GM13976 (cell line): ENCODE data around the gene MS4A3.

Experiments used
- DNase-seq: peaks from one replicate; pipeline ENCODE4 v3.0.0; 2012; ENCODE audit warnings: low spot score
- CTCF ChIP-seq: IDR thresholded peaks from 2 replicates; pipeline ENCODE4 v1.5.1; 2012; ENCODE audit warnings: borderline replicate concordance, mild to moderate bottlenecking; ENCODE audit not compliant: insufficient read depth; ENCODE audit errors: extremely low read depth, missing control alignments, control extremely low read depth
- in situ Hi-C: fragments of 300-500 bp; cut with MboI; formaldehyde crosslinking; loops from one replicate; pipeline ENCODE4 v1.12.0; 2022; ENCODE audit warnings: low sequenced_read_pairs, mixed read lengths, inconsistent platforms; ENCODE audit not compliant: unreplicated experiment

The MS4A3 gene

GRCh38 chr11:60077981-60078380, 21.5 kb downstream of the MS4A3 start:
- DNase-seq: no peak
- in situ Hi-C loops: no loop called here
- TF ChIP-seq CTCF: no peak

GRCh38 chr11:60078745-60079144, 22.3 kb downstream of the MS4A3 start:
- DNase-seq: no peak
- TF ChIP-seq CTCF: no peak
- in situ Hi-C loops: no loop called here

GRCh38 chr11:60080535-60080934, 24.1 kb downstream of the MS4A3 start:
- no peak for DNase-seq
- TF ChIP-seq CTCF: no peak
- in situ Hi-C loops: no loop called here

- TF ChIP-seq CTCF: no peak
- DNase-seq: no peak
- in situ Hi-C loops: no loop called here
Observed at GRCh38 chr11:60084631-60085273, 28.3 kb downstream of the MS4A3 start.

- no peak for TF ChIP-seq CTCF
- DNase-seq: no peak
- in situ Hi-C loops: no loop called here
Observed at GRCh38 chr11:60085909-60086308, 29.4 kb downstream of the MS4A3 start.

GRCh38 chr11:60087239-60087638, 30.8 kb downstream of the MS4A3 start:
- in situ Hi-C loops: no loop called here
- no peak for TF ChIP-seq CTCF
- DNase-seq: no peak
